Stimulated activated naive CD8-positive, alpha-beta T cell treated with anti-CD3 and anti-CD28 coated beads, Interleukin-15, Interleukin-2, amounts not matched to agents 100 U/mL and 50 U/mL, for 24 hours (primary cell): ENCODE results near the gene CERS6.
A peak's percentile ranks its signal among the peaks of the same experiment; 100 is the strongest.
"Not testable (repeated sequence)": the region's sequence is repeated elsewhere in the genome, so short reads cannot be mapped to it uniquely, and the experiment has no call there.

Experiments used
- ATAC-seq: fragments of 150-1000 bp; cut with Tn5 transposase; one replicate; pipeline ENCODE4 v1.10.0; 2021
- DNase-seq: peaks from one replicate; pipeline ENCODE4 v3.0.0; 2021

Gene CERS6

GRCh38 chr2:168773719-168774521, 317.8 kb downstream of the CERS6 start:
- peak; percentile 40 for ATAC-seq
- peak; percentile 35 for DNase-seq

GRCh38 chr2:168775837-168776236, 319.8 kb downstream of the CERS6 start:
- DNase-seq (no peak), ATAC-seq (no peak)

GRCh38 chr2:168780669-168781071, 324.6 kb downstream of the CERS6 start:
- DNase-seq (no peak), ATAC-seq (no peak)

GRCh38 chr2:168781191-168781817, 325.2 kb downstream of the CERS6 start:
- ATAC-seq (no peak), DNase-seq (no peak)

GRCh38 chr2:168782271-168782670, 326.2 kb downstream of the CERS6 start:
- ATAC-seq (no peak), DNase-seq (no peak)

GRCh38 chr2:168784993-168785392, 328.9 kb downstream of the CERS6 start:
- DNase-seq, result no peak
- ATAC-seq, result no peak

- DNase-seq (no peak), ATAC-seq (no peak)
Observed at GRCh38 chr2:168787098-168787781, 331.2 kb downstream of the CERS6 start.

- DNase-seq (no peak), ATAC-seq (no peak)
Observed at GRCh38 chr2:168787782-168788376, 331.8 kb downstream of the CERS6 start.

- DNase-seq, result no peak
- ATAC-seq, result no peak
Observed at GRCh38 chr2:168789776-168790175, 333.7 kb downstream of the CERS6 start.

- no peak for DNase-seq
- no peak for ATAC-seq
Observed at GRCh38 chr2:168790226-168790902, 334.3 kb downstream of the CERS6 start.

- DNase-seq, ATAC-seq: not testable (repeated sequence)
Observed at GRCh38 chr2:168791140-168791539, 335.1 kb downstream of the CERS6 start.

GRCh38 chr2:168793596-168793995, 337.5 kb downstream of the CERS6 start:
- ATAC-seq (no peak), DNase-seq (no peak)

- ATAC-seq (no peak), DNase-seq (no peak)
Observed at GRCh38 chr2:168794968-168795367, 338.9 kb downstream of the CERS6 start.

- no peak for ATAC-seq
- no peak for DNase-seq
Observed at GRCh38 chr2:168796090-168796577, 340.1 kb downstream of the CERS6 start.

- DNase-seq, result no peak
Observed at GRCh38 chr2:168796583-168797285, 340.7 kb downstream of the CERS6 start.

GRCh38 chr2:168797286-168797655, 341.2 kb downstream of the CERS6 start:
- DNase-seq, result no peak
- ATAC-seq, result no peak

More at GRCh38 chr2:168796583-168797285, 340.7 kb downstream of the CERS6 start:
- ATAC-seq, result no peak

- DNase-seq, result no peak
- no peak for ATAC-seq
Observed at GRCh38 chr2:168798076-168798887, 342.2 kb downstream of the CERS6 start.

GRCh38 chr2:168798888-168799410, 342.9 kb downstream of the CERS6 start:
- no peak for DNase-seq
- no peak for ATAC-seq

GRCh38 chr2:168801471-168801870, 345.4 kb downstream of the CERS6 start:
- ATAC-seq (no peak), DNase-seq (no peak)
